Epidermal melanocyte (primary cell): Measurements from ENCODE around the gene WDR70.
"Not testable (repeated sequence)": the region's sequence is repeated elsewhere in the genome, so short reads cannot be mapped to it uniquely, and the experiment has no call there.

ENCODE experiments used
- DNase-seq: peaks from one replicate; pipeline ENCODE4 v3.0.0; 2011; ENCODE audit warnings: low spot score; ENCODE audit not compliant: insufficient read length

Gene WDR70

DNA sequence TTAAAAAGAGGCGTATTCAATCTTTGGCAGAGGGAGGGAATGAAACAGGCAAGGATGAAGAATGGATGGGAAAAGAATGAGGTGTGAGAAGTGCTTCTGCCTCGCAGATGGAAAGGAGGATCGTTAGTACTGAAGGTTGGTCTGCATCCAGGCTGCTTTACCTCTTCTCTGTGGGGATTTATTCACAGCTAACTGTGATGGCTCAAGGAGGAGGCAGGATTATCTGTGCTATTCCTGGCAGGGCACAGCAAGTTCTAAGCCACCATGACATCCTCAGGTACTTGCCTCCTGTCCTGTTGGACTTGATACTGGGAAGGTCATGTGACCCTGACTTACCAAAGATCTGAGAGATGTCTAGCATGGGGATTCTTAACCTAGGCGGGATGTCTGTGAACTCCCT, 376.5 kb downstream of the WDR70 start:
- no peak for DNase-seq

DNA sequence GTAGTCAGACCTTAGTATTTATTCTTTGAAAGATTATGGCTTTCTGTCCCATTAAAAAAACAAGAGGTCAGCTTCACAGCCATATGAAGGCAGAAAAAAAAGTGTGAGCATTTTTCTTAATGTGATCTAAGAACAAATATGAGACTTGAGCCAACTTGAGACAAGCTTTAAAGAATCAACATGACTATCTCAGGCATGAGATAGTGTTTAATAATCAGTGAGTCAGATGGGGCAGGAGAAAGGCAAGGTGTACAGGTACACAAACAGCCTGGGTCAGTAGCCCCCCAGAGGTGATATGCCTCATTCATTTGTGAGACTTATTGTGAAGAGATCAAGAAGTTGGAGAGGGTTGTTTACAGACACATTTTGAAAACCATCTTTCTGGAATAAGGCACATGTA, 377.1 kb downstream of the WDR70 start:
- no peak for DNase-seq

DNA sequence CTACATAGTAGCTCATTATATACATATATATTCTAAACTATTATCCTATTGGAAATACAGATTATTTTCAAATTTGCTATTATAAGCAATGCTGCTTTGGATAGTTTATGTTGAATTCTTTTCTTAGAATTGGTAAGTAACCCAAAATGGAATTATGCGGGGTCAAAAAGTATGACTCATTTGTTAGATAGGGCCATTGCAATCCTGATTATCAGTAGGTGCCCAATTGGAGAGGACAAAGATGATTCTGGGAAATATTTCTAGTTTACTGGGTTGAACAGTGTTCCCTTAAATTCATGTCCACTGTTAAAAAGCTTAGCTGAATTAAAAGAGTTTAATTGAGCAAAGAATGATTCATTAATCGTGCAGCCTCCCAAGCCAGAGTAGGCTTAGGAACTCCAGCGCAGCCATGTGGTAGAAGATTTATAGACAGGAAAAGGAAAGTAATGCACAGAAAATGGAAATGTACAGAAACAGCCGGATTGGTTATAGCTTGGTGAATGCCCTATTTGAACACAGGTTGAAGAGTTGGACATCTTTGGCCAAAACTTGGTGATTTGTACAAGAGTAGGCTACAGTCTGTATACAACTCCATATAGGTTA, 379.0 kb downstream of the WDR70 start:
- DNase-seq = no peak

DNA sequence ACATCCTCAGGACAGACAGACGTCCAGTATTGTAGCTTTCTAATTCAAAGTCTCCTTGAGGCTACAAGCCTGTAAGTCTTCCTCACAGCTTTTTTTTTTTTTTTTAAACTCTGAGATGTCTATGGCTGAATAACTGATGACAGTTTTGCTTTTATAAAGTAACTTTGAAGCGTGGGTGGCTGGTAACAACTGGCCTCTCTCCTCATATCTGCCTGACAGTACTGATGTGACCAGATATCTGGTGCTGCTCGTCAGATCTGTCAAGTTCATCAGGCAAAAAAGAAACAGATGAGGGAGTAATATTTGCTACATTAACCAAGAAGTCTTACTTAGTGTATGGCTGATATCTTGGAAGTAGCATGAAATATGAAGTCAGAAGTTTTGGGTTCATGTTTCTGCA, 388.1 kb downstream of the WDR70 start:
- DNase-seq = no peak

DNA sequence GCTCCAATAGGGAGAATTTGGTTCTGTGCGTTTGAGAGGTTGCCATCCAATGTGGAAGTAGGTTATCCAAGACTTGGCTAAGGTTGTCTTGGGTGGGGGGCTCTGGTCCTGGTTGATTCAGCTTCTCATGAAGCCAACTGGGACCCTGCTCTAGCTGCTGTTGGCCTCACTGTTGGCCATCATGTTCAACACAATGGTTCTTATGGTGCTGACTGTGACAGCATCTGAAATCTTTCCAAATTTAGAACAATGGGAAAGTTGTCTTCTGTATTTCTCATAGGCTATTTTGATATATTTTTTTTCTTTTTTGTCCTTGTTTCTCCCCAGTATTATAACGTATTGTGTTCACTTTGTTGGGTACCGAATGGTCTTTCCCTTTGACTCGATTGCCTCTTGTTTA, 388.8 kb downstream of the WDR70 start:
- no peak for DNase-seq

DNA sequence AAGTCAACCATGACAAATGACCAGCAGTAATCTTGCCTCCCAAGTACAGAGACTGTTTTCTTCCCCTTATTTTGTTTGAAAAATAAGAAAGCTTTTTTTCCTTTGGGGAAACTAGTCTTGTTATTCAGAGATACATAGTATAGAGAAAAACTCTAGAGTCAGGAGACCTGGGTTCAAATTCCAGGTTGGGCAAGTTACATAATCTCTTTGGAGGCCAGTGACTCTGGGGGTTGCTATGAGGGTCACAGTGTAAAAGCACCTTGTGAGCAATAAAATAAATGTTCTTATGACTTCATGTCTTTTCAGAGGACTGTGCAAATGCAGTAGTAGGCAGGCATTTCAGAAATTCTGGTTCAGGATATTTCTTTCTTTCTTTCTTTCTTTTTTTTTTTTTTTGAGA, 389.3 kb downstream of the WDR70 start:
- DNase-seq = no peak

DNA sequence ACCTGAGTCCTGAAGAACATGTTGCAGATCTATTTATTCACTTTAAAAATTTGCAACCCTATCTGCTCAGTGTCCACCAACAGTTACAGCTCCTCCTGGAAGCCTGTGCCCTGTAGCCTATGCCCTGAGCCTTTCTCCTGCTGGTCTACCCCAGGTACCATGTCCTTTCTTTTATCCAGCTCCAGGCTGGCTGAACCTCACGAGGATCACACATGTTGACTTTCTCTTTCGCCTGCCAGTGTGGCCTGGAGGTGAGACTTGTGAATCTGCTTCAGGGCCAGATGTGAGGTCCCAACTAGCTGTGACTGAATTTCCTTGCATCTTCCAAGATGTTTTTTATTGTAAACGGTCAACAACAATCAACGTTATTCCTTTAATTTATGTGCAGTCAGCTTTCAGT, 390.0 kb downstream of the WDR70 start:
- DNase-seq = no peak

DNA sequence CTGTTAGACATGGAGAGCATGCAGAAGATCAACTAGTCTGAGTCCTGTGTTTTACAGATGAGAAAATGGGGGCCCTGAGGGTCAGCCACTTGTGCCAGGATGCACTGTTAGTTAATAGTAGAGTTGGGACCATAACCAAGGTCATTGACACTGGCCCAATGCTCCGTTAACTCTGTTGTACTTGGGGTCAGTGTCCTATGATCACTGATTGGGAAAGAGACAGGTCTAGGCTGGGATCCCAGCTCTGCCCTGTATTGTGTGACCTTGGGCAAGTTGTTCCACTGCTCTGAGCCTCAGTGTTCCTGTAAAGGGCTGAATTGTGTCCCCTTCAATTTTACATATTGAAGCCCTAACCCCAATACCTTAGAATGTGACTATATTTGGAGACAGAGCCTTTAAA, 390.7 kb downstream of the WDR70 start:
- no peak for DNase-seq

DNA sequence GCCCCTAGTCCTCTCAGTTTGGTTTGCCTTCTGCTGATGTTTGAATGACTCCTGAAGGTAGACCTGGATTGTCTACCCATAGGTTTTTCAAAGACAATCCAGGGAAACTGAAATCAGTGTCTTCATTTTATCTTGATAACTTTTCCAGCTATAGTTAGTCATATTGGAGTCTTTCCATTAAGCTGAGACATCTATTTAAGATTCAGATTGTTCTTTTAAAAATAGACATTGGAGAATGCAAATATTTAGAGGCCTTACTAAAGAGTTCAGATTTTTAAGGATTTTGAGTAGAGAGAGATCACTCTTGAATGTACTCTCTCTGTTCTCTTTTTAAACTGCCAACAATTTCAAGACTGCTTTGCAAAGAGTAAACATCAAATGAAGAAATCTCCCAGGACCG, 391.7 kb downstream of the WDR70 start:
- DNase-seq = no peak

DNA sequence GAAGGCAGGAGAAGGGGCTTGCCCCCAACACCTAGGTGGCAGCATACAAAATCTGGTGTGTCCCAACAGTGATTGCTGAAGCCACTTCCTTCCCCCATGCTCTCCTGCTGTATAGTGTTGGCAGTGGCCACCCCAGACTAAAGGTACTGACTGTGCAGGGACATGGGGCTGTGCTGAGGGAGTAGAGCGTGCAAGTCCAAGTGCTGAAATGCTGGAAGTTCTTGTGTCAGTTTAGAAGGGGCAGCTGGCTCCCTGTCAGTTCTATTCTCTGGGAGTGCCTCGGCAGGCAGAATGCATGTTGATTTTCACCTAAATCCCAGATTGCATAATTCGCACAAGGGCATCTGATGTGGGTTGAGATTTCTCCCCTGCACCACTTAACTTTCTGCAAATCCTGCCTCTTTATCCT, 392.1 kb downstream of the WDR70 start:
- DNase-seq = no peak

DNA sequence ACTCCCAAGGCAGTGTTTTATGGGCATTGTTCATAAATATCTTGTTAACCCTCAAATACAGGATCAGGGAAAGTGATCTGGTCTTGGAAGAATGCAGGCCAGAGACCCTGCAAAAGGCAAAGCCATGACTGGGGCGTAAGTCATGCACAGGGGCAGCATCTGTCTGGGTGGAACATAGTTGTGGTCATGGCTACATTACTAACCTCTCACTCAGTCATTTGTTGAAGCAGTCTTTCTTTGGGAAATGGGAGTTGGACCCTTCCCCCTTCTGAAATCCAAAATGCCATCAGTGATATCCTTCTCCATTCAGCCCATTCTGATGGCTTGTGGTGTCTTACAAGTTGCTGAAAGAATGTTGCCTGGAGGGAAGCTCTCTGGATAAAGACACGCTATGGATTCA, 392.6 kb downstream of the WDR70 start:
- no peak for DNase-seq

DNA sequence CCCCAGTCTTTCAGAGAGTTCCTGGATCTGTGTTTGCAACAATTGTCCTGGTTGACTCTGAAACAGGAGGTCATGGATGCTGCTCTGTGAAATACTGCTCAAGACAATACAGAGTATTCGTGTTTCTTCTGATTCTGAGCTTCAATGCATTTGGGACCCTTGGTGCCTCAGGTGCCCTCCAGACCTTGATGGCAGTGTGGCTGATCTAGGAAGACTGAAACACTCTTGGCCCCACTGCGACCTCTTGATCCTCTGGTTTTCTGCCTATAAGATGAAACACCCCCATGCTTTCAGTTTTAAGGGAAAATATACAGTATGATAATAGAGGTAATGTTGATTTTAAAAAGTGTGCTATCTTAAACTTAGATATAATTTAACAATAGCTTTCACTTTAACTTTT, 393.1 kb downstream of the WDR70 start:
- DNase-seq = no peak

DNA sequence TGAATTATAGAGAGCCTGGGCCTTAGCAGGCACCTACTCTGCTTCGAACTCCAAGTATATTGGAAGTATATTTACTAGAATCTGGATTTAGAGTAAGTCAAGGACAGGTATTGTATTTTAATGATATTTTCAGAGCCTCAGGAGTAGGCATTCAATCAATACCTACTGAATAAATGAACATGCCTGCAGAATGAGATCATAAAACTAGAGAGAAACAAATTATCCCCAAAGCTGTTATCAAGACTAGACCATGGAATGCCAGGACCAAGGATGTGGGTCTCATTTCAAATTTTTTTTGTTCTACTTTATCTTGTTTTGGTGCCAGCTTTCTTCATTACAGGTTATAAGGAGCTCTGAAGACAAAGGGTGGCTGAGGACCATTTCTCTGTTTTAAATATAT, 394.7 kb downstream of the WDR70 start:
- DNase-seq = no peak

DNA sequence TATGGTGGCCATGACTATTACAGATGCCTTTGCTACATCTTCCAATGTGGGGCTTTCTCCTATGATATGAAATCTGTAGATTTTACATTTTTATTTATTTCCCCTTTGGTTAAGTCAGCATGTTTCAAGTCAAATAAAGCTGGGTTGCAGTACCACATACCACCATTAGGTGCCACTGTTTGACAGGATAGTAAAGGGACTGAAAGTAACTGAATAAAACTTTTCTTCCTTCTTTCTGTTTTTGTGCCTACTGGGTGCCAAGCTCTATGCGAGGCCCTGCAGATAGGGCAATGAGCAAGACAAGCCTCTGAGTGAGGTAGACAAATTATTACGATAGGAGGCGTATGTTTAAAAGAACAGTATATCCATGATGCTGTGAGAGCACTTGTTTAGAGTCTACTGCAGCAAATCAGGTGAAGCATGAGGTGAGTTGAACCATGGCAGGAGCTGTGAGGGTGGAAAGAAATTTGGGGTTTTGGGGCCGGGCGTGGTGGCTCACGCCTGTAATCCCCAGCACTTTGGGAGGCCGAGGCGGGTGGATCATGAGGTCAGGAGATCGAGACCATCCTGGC, 395.9 kb downstream of the WDR70 start:
- DNase-seq = no peak

DNA sequence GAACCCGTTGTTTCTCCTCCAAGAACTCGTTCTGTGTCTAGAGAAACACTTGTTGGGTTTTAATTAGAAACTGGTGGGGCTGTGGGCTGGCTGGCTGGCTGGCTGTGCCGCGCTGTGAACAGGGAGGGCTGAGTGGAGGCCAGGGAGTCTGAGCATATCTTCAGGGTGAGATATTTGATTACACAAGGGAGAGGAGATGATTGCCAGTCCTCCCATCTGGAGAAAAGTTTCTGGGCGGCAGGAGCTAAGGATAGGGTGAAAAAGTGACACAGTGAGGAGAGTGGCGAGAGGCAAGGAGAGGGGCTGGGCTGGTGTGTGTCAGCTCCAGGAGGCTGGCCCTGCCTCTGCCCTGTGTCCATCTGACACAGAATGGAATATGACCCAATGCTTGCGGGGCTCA, 397.7 kb downstream of the WDR70 start:
- no peak for DNase-seq

DNA sequence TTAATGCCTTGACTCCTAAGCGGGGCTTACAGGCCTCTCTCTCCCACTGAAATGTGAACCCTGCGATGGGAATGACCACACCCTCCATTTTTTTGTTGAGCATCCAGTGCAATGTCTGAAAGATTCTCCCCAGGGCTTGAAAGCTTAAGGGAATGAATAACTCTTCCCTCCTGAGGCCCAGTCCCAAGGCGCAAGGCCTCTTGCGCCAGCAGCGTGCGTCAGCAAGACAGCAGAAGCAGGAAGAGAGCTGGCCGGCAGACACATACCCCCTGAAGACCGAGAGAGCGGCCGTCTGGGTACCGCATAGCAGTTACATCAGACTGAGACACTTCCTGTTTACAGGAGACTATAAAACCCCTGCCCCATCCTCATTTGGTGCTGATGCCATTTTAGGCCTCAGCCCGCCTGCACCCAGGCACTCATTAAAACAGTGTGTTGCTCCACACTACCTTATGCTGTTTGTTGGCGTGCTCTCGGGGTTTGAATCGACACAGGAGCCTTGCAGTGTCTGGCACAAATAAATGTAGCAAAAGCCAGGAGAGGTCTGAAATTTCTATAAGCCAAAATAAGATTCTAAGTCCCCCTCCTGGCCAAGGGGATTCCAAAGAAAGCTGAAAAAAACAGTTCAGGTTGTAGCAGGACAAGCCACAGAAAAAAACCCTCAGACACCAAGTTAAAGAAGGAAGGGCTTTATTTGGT, 398.5 kb downstream of the WDR70 start:
- DNase-seq = no peak

DNA sequence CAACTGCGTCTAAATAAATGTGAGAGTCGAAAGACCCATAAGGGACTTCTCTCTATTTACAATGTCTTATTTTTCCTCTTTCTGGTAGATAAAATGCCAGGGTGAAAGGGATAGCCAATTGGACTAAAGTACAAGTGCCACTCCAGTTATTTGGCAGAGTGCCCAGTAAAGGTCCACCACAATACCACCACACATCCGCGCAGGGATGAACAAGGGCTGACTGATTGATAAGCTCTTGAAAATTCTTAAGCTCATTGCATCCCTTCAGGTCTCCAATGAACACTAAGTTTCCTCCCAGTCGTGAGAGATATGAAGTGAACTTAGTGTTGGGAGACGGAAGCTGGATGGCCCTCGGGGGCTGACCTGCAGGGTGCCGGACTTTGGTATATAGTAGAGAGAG, 402.3 kb downstream of the WDR70 start:
- not testable (repeated sequence) for DNase-seq

DNA sequence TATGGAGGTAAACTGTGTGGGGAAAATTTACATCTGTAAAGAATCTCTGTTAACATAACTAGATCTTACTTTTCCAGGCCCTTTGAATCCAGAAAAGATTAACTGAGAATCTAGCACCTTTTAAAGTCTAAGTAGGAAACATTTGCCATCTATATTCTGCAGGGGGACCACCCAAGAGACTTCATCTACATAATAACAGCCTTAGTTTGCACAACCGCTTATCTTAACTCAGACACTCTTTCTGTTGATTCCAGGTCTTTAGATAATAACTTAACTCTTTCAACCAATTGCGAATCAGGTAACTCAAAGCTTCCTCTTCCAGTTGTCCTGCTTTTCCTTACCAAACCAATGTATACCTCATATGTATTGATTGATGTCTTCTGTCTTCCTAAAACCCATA, 407.3 kb downstream of the WDR70 start:
- DNase-seq = no peak

DNA sequence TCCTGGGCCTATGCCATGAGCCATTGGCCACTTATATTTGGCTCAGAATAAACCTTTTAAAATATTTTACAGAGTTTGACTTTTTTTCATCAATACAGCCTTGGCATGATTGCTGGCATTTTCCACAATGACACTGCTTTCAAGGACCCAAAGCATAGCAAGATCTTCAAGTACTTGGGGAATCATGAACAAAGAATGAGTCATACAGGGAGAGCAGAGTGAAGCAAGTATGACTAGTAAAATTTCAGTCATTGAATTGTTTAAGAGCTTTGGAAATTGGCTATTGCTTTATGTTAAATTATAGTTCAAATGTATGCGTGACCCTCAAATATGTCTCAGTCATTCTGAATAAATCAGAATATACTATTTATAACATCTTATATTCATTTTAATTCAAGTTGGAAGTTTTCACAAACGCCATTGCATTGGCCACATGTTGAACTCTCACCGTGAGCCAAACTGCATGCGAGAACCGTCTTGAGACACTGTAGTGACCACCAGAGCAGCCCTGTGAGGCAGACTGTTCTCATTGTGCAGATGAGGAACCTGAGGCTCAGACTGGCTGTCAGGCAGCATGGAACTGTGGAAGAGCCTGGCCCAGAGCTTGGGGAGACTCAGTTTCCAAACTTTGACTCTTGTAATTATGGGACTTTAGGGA, 407.9 kb downstream of the WDR70 start:
- DNase-seq = no peak

DNA sequence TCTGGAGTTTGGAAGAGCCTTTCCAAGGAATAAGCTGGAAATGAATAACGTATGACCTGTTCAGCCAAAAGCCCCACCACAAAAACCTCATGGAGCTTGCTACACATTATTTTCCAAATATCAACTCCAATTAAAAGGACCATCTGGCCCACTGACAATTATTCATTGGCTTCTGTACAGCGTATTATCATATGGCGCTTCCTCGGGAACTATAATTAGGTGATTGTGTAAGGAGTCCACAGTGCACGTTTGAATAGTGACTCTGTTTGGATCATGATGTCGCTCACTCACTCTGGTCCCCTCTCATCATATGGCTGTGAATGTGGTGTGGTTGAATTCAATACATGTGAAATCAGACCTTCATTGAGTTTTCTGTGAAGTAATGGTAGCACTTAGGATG, 408.6 kb downstream of the WDR70 start:
- DNase-seq = no peak

DNA sequence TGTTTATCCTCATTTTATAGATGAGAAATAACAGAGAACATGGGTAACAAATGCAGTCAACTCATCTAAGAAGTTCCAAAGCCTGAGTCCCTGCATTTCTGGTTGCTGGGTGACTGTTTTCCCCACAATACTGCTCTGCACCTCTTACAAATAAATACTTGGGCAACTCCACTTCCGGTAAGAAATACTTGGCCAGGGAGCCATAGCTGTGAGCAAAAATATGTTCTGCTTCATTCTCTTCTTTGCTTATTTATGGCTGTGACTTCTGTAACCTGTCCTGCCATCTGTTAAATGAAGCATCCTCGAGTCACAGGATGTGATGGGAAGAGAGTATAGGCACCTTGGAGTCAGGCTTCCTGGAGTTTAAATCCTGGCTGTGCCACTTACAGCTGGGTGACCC, 410.9 kb downstream of the WDR70 start:
- no peak for DNase-seq

DNA sequence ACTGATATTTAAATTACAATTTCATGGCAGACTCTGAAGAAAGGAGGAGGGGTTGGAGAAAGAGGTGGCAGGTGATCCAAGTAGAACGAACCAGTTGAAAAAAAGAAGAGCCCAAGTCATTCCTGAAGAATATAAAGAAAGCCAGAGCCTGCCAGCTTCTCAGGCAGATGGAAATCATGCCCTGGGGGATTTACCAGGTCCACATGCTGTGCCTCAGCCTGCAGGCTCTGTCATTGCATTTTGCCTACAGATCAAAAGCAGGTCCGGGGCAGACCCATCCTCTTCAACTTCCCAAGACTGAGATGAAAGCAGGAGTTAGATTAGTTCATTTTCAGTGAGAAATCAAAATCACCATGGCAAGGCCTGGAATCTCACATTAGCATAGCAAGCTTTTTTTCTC, 412.2 kb downstream of the WDR70 start:
- no peak for DNase-seq
